Stimulated activated CD4-positive, alpha-beta T cell treated with anti-CD3 and anti-CD28 coated beads, Interleukin-1b, Interleukin-23, amount 100 ng/mL, for 4 hours (primary cell): Measurements from ENCODE around the gene MACROD2.

Experiments
- DNase-seq, 2 donors: peaks; one replicate each; pipeline ENCODE4 v3.0.0-alpha.2; 2020; ENCODE audit warnings: low read depth in 2 of 2

MACROD2 gene

GRCh38 chr20:16057651-16058050 is 2062.3 kb downstream of the MACROD2 start:
- no peak for DNase-seq

GRCh38 chr20:16058268-16058667 is 2063.0 kb downstream of the MACROD2 start:
- DNase-seq = no peak

DNA sequence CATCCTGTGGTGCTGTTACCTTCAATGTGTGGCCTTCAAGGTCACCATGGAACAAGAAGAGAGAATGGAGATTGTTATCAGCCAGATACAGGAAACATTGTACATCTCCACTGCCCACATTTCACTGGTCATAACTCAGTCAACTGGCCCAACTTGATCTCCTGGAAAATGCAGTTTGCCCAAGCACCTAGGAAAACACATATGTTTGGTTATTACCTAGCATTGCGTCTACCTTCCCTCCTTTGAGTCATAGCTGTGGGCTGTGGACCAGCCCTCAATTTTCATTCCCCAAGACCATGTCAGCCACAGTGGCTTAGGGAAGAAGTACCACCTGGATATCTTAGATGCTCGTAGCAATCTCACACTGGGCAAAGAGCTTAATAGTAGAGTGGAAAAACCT is 2064.5 kb downstream of the MACROD2 start:
- DNase-seq = no peak

DNA sequence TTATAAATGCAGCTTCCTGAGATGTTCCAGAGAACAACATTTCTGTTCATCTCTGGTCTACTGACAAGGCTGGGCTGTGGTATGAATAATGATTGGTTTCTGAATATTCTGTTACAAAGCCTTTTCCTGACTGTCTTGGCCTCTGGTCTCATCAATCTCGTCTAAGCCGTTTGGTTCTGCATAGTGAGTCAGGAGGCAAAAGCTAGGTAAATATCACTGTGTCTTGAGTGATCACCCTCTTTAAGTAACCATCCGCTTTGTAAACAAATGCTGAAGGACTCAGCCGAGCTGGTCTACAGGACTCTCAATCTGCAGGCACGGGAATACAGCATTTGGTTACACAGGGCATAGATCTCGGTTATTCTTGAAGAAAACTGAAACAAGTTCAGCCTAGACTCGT is 2066.0 kb downstream of the MACROD2 start:
- no peak for DNase-seq

GRCh38 chr20:16062661-16063581 is 2067.6 kb downstream of the MACROD2 start:
- DNase-seq = no peak

DNA sequence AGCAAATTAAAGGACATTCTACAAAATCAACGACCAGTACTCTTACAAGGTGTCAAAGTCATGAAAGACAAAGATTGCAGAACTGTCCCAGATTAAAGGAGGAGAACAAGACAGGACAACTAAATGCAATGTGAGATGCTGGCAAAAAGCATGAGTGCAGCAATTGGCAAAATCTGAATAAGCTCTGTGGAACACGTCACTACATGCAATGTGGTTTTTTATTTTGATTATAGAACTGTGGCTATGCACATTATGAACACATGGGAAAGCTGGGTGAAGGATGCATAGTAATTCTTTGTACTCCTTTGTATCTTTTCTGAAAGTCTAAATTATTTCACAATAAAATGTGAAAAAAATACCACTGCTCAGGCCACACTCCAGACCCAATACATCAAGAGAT is 2068.6 kb downstream of the MACROD2 start:
- no peak for DNase-seq

DNA sequence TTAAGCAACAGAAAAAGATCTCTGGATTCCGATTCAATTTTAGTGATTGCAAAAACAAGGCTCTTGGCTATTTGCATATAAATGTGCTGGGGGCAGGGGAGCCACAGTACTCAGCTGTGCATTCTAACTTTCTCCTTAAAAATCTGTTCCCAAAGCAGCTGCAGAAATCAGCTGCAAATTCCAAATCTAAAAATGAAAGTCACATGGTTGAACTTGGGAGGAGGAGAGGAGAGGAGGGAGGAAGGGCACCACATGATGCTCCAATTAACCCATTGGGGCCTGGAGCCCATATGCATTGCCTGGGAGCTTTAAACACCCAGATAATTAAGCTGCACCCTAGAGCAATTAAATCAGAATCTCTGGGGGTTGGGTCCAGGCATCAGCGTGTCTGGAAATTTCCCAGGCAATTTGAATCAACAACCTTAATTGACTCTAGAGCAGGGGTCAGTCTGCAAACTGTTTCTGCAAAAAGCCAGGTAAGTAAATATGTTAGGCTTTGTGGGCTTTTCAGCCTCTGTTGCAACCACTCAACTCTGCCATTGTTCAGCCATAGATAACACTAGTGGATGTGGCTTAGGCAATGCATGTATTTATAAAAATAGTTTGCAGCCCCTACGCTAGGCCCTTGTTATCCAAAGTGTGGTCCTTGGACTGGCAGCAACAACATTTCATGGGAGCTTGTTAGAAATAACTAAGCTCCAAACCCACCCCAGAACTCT is 2069.8 kb downstream of the MACROD2 start:
- no peak for DNase-seq

DNA sequence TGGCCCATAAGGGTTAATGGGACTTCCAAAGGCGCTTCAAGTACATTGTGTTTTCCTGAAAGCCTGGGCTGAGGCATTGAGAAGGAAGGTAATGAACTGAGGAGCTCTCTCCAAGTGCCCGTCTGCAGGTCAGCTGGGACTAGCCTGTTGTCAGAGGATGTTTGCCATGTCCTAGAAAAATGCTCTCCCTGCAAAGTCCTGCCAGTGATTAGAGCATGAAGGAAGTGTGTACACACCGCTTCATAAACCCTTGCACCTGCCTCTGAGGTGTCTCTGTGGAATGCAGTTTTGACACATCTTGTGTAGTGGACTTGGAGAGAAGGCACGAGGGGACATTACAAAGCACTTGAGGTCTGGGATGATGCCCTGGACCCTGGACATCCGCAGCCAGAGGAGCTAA is 2071.3 kb downstream of the MACROD2 start:
- no peak for DNase-seq

DNA sequence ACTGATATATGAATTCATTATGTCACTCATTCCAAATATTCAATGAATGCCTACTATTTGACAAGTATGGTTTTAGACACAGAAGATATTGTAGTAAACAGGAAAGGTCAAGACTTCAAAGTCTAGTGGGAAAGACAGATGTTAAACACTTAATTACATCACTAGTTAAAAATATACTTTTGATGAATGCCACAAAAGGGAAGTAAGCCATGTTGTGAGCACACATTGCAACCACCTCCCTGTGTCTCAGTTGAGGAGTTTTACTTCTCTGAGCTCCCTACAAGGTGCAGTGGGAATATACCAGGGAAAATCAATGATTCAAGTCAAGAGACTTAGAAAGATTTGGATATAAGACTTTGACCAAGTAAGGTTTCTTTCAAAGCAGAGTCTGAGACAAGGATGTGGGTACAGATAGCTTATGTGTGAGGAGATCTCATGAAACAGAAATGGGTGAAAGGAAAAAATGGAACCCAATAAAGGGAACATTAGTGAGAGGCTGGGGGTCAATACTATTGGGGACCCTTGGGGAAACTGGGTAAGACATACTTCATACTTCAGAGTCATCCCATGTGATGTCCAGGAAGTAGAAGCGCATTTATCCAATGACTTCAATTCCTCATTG is 2074.2 kb downstream of the MACROD2 start:
- no peak for DNase-seq

- DNase-seq = no peak
Observed at GRCh38 chr20:16072220-16072619, 2076.9 kb downstream of the MACROD2 start.

GRCh38 chr20:16078172-16078898 is 2083.0 kb downstream of the MACROD2 start:
- DNase-seq = no peak

DNA sequence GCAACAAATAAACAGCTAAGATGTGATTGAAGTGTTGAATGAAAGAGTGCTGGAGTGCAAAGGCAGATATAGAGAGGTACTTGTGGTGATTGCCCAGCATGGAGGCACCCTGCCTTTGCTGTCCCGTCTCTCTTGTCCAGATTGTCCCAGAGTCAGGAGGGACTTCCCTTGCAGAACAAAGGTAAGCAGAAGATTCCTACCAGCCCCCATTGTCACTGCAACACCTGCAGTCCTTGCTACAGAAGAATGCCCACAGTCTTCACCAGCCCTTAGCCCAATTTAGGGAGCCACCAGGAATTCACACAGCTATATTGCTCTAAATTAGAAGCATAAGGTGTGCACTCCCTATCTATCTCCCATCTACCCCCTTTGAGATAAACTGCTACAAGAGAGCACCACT is 2086.1 kb downstream of the MACROD2 start:
- no peak for DNase-seq

DNA sequence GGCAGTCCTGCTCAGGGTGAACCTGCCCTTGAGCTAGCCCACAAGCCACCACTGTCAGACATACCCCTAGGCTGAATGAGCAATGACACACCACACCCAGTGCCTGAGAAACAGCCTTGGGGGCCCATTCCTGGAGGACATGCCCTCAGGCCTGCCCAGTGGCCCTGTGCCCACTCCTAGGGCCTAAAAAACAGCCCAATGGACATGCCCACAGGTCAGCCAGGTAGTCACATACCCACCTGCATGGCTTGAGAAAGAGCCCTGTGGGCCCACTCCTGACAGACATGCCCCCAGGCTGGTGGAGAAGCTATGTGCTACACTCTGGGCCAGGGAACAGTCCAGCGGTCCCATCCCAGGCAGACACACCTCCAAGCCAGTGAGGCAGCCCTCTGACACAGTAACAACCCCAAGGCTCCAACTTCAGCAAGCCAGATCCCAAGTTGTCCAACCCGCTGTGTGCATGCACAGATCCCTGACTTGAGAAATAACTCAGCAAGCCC is 2086.8 kb downstream of the MACROD2 start:
- no peak for DNase-seq

DNA sequence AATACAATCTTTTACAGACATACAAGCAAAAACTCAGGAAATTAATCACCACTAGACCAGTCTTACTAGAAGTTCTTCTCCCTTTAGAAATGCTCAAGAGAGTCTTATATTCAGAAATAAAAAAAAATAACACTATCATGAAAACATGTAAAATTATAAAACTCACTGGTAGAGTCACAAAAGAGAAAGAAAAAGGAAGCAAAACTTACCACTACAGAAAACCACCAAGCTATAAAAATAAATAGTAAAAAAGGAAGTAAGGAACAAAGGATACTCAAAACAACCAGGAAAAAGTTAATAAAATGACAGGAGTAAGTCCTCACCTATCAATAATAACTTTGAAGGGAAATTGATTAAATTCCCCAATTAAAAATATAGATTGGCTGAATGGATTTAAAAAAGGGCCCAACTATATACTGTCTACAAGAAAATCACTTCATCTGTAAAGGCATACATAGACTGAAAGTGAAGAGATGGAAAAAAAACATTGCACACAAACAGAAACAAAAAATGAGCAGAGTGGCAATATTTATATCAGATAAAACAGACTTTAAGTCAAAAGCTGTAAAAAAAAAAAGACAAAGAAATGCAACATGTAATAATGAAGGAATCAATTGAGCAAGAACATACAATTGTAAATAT is 2088.4 kb downstream of the MACROD2 start:
- no peak for DNase-seq

DNA sequence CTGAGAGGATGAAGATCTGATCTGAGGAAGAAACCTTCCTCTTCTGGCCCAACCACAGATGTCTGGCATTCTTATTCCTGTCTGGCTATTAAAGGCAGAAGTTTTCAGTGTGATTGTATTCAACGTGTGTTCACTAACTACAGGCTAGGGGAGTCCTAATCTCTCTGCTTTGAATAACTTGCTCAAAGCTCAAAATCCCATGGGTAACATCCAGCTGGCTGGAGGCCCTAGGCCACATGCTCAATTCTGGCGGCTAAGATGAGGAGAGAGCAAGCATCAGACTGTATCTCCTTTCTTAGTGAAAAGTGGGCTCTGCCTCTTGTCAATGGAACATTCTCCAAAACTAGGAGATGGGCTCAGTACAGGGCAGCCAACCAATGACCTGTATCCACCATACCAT is 2099.9 kb downstream of the MACROD2 start:
- DNase-seq = no peak

- no peak for DNase-seq
Observed at GRCh38 chr20:16096756-16097326, 2101.5 kb downstream of the MACROD2 start.

DNA sequence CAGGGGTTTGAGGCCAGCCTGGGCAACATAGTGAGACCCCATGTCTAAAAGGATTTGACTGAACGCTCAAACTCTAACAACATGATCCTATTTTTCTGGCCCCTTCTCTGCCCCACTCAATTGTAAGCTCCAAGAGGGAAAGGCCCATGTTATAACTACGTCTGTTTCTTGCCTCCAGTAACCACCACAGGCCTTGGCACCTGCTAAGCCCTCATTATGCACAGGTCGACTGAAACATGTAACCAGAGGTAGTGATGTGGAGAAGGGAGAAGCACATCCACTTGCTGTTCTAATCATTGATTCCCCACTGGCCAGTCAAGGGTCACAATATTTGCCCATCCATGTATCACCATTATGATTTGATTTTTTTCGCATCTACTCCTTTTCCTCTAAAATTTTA is 2102.5 kb downstream of the MACROD2 start:
- DNase-seq = no peak

DNA sequence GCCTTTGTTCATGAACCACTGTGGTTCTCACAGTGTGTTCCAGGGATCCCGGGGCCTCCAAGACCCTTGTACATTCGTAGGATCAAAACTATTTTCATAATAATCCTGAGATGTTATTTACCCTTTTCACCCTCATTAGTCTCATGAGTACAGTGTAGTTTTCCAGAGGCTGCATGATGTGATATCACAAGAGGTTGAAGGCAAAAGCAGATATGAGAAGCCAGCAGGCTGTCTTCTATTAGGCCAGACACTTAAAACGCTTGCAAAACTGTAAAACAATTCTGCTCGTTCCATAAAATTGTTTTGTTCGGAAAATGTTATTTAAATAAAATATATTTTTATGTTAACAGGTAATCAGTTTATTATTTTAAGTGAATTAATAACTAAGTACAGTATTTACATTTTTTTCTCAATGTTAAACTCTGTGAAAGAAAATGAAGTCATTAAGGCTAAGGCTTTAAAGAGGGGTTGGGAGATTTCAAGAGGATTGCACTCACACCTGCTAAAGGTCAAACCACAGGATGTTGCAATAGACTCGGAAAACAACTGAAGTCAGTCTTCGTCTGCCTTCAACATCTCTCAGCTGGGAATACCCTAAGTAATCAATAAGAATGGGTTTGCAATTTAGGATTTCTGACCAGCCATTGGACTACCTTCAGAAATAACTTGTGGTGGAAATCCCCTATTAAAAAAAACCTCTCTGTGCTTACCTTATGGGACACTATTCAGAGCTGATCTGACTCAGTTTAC is 2103.7 kb downstream of the MACROD2 start:
- no peak for DNase-seq

DNA sequence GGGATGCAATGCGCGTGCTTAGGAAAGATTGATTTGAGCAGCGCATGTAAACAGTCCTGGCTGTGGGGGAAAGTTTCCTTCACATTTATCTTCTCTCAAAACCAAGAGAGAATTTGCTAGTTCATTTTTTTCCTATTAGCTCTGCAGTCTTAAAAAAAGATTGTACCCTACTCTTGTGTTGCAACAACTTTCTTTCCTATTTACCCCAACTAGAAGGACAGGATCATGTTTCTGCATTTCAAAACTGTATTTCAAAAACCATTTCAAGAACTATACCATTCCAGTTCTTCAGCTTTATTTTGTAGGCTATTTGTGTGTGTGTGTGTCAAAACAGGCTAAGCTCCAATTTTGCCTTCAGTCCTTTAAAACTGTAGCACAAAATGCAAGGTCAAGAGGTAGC is 2104.8 kb downstream of the MACROD2 start:
- DNase-seq = no peak

- DNase-seq = no peak
Observed at GRCh38 chr20:16100767-16101166, 2105.5 kb downstream of the MACROD2 start.
